NAMALWA (cell line): ENCODE results near the gene COX19.
"Not testable (repeated sequence)": the region's sequence is repeated elsewhere in the genome, so short reads cannot be mapped to it uniquely, and the experiment has no call there.

Source experiments
- DNase-seq: peaks from one replicate; pipeline ENCODE4 v3.0.0-alpha.2; 2015; ENCODE audit warnings: low spot score

COX19 gene

GRCh38 chr7:943793-944192, 31.6 kb downstream of the COX19 start:
- not testable (repeated sequence) for DNase-seq

DNA sequence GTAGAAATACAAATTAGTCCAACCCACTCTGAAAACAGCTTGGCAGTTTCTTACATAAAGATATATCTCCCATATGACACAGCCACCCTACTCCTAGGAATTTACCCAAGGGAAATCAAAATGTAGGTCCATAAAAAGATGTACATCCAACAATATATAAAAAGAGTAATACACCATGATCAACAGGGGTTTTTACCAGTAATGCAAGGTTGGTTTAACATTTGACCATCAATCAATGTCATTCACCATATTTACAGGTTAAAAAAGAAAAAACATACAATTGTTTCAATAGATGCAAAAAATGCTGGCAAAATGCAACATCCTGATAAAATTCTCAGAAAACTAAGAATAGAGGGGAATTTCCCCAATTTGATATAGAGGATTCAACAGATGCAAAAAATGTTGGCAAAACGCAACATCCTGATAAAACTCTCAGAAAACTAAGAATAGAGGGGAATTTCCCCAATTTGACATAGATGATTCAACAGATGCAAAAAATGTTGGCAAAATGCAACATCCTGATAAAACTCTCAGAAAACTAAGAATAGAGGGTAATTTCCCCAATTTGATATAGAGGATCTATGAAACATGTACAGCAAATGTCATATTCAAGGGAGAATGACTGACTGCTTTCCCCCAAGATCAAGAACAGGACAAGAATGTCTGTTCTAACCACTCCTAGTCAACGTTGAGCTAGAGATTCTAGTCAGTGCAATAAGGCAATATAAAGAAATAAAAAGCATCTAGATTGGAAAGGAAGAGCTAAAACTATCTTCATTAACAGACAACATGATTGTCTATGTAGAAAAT, 34.5 kb downstream of the COX19 start:
- no peak for DNase-seq

DNA sequence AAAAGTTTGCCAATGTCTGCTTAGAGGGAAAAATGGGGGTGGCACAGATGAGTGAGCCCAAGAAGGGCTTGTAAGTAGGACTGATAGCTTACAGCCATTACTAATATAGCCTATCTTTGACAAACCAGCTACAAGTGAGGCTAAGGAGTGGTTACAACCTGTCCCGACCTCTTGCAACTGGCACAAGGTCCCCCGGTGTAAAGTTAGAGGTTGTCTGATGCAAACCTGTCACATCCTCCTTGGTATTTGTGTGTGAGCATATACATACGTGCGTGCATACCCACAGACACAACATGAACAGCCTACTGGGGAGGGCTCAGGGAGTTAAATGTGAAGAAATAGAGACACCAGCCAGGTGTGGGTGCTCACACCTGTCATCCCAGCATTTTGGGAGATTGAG, 35.5 kb downstream of the COX19 start:
- DNase-seq: no peak

- DNase-seq: no peak
Measured at GRCh38 chr7:938546-939185, 36.7 kb downstream of the COX19 start.

DNA sequence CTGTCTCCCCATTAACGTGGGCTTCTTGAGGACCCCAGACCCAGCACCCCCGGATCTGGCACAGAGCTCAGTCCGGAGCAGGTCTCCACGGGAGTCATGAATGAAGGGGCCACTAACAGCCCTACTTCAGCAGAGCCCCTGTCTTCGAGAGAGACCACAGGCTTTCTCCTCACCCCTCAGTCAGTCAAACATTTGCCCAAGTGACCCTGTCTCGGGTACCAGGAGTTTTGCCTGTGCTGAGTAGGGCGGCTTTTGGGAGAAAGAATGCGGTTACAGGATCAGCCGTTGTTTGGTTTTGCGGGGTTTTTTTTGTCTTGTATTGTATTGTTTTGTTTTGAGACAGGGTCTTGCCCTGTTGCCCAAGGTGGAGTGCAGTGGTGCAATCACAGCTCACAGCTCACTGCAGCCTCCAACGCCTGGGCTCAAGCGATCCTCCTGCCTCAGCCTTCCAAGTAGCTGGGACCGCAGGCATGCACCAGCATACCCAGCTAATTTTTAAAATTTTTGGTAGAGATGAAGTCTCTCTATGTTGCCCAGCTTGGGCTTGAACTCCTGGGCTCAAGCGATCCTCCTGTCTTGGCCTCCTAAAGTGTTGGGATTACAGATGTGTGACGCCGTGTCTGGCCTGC, 37.4 kb downstream of the COX19 start:
- peak; percentile 62 for DNase-seq

DNA sequence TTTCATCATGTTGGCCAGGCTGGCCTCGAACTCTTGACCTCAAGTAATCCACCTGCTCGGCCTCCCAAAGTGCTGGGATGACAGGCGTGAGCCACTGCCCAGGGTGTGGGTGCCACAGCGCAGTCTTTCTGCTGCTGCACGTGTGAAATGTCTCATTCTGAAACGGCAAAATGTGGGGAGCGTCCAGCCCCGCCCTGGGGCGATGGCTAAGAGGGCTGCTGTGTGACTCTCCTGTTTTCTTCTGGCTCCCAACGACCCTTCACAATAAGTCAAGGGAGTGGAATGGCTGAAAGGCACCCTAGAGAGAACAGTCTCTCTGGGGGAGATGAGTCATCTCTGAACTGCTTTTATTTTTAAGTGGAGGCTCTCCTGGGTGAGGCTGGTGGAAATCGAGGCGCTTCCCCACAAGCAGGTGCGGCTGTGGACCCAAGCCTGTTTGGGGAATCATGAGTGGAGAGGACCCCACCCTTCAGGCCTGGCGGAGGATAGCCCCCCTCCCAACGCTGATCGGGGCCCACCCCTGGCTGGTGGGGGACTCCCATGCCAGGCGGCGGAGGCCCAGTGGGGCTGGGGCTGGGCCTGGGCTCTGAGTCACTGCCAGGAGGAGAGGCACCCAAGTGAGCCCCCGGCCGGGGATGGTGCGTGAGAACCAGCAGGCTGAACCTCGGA, 38.8 kb downstream of the COX19 start:
- DNase-seq: peak; percentile 78

DNA sequence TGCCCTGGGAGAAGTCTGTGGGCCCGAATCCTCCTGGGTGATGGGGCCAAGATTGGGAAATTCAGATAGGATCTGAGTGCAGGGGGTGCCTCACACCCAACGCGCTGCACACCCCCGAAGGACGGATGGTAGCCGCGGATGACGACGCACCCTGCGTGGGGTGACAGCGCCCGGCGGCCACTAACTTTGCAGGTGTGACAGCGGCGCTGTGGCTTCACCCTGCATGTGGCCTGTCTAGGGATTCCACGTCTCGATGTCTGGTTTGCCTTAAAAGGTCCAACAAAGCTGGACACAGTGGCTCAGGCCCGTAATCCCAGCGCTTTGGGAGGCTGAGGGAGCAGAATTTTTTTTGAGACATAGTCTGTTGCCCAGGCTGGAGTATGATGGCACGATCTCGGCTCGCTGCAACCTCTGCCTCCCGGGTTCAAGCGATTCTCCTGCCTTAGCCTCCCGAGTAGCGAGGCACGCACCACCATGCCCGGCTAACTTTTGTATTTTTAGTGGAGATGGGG, 39.4 kb downstream of the COX19 start:
- DNase-seq: no peak

DNA sequence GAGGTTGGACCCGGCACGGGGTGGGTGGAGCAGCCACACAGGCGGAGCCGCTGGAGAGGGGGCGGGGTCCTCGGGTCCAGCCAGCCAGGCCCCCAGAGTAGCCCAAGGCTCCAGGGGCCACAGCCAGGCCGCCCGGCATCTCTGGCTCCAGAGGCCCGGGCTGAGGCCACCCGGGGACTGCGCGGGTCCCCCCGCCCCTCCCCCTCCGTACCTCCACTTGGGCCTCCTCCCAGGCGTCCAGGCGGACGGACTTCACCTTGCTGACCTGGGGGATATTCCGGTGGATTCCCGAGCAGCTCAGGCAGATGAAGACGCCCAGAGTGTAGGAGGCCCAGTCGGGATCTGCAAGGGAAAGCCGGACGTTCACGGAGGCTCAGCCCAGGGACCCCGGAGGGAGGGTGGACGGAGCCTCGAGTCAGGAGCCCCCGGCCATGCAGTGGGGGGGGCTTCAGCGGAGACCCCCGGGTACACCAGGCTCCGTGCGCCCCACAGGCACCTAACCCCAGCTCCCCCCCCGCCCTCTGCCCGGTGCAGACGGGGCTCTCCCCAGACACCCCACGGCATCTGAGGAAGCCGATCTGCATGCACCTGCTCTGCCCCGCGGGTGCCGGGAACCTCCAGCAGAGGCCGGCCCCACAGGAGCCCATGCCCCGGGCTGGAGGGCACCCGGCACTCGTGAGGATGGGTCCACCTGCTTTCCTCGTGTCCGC, 40.0 kb downstream of the COX19 start:
- DNase-seq: no peak

DNA sequence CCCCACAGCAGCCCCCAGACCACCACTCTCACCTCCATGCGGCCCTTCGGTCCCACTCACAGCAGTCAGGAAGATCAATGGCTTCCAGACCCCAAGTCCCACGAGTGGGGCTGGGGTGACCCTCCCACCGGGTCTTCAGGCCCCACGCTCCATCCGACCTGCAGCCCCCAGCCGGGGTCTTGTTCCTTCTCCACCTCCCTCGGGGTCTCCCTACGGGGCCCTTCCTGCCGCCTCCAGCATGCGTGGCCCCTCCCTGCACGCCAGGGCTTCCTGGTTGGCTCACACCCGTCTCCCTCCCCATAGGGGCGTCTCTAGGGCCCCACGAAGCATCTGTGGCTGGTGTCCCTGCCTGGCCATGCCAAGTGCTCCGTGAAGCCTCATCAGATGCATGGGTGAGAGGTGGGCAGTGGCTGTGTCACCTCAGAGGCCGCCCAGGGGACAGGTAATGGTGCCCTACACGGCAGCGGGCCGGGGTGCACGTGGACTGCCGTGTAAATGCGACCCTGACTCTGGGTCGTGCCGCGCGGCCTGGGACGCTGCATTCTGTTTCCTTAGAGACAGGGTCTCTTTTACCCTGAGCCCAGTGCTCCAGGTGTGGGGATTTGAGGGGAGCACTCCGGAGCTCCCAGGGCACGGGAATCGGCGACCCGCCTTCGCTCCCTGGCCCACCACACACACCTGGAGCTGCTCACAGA, 40.7 kb downstream of the COX19 start:
- DNase-seq: no peak

GRCh38 chr7:932651-932975, 42.7 kb downstream of the COX19 start:
- no peak for DNase-seq

- no peak for DNase-seq
Measured at GRCh38 chr7:931871-932650, 43.3 kb downstream of the COX19 start.

DNA sequence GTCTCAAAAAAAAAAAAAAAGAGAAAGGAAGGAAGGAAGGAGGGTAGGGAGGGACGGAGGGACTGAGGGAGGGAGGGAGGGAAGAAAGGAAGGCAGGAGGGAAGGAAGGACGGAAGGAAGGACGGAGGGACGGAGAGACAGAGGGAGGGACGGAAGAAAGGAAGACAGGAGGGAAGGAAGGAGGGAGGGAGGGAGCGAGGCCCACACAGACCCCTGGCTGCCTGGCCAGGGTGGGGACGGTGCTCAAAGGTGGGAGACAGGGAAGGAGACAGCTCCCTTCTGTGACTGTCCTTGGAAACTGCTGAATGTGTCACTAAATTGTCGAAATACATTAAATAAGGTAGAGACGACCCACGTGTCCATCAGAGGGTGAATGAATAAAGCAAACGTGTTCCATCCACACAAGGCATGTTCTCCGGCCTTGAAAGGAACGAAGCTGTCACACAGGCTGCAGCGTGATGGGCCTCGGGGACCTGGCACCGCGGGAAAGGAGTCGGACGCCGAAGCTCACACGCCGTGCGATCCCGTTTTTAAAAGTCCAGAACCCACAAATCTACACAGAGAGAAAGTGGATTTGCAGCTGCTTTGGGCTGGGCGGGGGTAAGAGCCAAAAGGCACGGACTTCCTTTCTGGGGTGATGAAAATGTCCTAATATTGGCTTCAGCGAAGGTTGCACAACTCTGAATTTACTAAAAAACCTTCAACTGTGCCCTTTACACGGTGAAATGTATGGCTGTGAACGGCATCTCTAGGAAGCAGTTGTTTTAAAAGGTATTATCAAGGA, 44.2 kb downstream of the COX19 start:
- DNase-seq: no peak

DNA sequence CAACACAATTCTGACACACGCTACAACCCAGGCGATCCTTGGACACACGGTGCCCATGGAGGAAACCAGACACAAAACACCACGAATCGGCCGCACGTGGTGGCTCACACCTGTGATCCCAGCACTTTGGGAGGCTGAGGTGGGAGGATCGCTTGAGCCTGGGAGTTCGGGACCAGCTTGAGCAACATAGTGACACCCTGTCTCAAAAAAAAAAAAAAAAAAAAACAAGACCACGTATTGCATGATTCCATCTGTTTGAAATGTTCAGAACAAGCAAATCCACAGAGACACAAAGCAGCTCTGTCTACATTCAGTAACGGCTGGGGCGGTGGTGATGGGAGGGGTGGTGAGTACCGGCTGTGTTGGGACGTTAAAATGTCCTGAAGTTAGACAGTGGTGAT, 46.0 kb downstream of the COX19 start:
- DNase-seq: no peak

- DNase-seq: no peak
Measured at GRCh38 chr7:927031-927671, 48.2 kb downstream of the COX19 start.

DNA sequence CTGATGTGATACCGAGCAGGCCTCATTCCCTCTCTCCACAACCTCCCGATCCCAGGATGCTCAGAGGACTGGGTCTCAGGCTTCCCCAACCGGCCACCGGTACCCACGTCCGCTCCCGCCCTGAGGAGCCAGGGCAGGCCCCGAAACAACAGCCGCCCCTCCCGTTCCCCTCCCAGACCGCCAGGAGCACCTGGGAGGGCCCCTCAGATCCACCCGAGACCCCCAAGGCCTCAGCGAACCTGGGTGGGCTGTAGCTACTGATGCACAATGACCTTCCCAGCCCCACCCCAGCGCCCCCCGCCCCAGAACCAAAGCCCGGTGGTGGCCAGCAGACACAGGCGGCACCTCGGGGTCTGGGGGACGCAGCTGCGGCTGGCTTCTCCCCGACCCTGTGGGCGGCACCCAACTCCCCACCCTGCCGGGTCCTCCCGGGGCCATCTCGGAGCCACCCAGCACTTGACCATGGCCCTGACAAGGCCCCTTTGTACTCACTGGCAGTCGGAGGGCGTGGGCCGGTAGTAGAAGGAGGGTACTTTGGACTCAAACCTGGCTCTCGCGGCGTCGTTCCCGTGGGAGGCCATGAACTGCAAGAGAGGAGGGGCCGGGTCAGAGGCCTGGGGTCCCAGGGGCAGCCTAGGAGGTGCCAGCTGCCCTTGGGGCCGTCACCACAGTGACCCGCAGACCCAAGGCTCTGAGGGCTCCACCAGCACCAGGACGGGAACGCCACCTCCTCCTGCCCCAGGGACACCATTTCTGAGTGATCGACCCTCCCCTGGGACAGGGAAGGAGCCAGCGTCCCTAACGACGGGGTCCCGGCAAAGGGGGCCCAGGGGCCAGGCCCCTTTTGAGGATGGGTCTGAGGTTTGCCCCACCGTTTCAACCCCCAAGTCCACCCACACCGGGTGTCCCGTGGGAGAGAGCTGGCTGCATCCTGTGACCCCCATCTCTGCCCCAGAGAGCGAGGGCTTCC, 49.0 kb downstream of the COX19 start:
- DNase-seq: no peak

GRCh38 chr7:925601-926000, 49.7 kb downstream of the COX19 start:
- DNase-seq: no peak

- peak; percentile 61 for DNase-seq
Measured at GRCh38 chr7:924541-925231, 50.7 kb downstream of the COX19 start.
